Muscle of back (tissue), 11 donors: Measurements from ENCODE around the gene KAZN. TPM values are rescaled to one million over a fixed set of nuclear protein-coding genes. Genes with fewer than 3 reads are reported as not detected.
A peak's percentile ranks its signal among the peaks of the same experiment; 100 is the strongest.

Experiments
- DNase-seq, 3 donors: peaks; one replicate each; pipeline versions ENCODE4 v3.0.0 to v3.0.0-alpha.2; 2013
- polyA plus RNA-seq, 10 donors: library from polyadenylated mRNA; unstranded; fragments of 120-200 nt; gene quantifications; one replicate each; pipeline ENCODE4 v1.2.1, GENCODE V29; 2013; ENCODE audit not compliant: insufficient read length in 10 of 10

The KAZN gene
- polyA plus RNA-seq, 10 donors, result 10.8 to 16.9 (median 13.7) TPM

DNA sequence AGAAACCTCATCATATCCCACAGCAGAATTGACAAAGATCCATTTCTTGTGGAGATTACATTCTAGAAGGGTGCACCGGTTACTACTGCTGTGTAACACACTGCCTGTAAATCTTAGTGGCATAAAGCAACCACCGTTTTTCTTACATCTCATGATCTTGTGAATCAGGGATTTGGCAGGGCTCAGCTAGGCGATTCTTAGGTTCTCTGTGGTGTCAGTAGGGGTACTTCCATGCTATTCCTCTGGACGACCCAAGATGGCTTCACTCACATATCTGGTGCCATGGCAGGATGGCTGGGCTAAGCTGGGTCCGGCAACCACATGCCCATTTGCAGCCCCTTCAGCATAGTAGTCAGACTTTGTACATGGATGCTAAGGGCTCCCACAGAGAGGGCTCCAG lies 375.3 kb downstream of the KAZN start:
- DNase-seq, result no peak

DNA sequence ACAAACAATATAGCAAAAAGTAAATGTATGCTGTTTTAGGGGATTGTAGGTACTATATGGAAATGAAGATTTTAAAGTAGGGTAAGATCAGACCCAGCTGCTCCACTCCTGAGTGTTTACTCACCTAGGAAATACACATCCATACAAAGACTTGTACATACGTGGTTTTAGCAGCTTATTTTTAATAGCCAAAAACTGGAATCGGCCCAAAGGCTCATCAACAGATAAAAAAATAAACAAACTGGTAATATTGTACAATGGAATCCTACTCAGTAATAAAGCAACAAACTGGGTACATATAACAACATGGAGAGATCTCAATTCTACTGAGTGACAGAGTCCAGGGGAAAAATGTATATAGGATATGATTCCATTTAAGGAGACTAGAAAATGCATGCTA lies 375.9 kb downstream of the KAZN start:
- DNase-seq, result no peak

DNA sequence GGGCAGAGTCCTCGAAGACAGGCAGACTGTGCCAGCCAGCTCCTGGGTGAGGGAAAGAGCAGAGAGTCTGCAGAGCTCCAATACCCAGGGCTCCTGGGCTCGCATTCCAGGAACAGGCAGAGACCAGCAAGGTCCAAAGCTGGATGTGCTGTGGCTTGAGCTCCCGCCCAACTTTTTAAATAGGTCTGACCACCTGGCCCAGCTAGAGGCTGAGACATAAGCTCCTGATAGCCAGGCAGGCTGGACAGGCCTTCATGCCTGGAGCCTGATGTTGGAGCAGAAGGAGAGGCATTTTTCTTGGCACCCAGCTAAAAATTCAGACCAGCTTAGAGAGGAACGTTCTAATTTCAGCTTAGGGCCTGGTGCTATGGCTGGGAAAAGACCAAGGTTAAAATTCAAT lies 376.6 kb downstream of the KAZN start:
- no peak for DNase-seq

DNA sequence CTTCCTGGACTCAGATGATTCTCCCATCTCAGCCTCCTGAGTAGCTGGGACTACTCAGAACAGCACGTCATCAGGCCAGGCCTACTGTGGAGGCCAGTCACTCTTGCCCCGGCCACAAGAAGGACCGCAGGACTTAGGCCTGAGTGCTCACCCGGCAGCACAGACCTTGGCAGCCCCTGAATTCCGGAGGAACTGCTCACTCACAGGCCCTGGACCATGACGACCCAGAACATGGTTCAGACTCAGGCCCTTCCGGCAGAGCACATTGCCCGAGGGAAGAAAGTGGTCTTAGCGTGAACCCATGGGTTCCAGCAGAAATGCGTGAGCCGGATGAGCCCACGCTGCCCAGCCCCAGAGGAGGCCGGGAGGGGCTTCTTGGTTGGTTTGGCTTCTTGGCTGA lies 377.8 kb downstream of the KAZN start:
- no peak for DNase-seq

DNA sequence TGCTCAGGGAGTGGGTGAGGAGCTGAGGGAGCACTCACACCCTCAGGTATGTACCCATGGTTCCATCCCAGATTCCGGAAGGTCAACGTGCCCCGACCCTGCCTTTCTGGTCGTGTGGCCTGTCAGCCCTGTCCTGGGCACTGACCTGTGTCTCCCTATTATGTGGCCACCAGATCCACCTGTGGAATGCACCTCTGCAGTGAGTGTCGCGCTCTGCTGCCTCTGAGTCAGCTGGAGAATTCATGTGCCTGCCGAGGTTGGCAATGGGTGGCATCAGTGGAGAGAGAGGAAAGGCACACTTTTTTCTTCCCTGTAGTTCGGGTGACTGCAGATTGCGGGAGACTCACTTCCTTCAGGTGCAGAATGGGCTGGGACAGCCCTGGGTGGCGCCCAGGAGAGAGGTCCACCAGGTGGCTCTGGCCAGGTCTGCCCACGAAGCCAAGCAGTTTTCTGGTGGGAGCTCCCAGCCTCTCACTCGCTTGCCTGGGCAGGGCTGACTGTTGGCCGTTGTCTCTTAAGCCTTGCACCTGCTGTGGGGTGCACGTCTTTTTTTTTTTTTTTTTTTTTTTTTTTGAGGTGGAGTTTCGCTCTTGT lies 378.9 kb downstream of the KAZN start:
- no peak for DNase-seq

DNA sequence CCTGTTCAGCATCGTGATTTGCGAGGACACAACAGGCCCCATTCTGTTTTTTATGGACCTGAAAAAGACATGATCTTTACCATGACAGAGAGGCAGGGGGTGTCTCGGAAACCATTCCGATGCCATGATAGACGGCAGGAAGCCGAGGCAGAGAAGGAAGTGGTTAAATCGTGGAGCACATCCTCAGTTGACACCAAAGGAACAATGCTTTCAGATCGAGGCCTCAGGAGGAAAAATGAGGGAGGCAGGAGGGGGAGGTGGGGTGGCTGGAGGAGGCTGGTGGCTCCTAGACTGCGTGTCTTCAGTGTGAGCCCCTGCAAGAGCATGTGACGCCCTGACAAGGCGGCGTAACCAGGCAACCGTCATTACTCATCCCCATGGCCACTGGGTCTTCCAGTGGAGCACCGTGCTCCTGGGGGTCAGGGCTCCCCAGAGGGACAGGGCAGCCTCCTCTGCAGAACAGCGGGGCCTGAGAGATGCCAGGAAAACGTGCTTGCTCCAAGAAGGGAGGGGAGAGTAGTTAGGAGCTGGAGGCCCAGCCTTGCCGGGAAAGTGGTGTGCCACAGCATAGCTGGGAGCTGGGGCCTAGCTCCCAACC lies 382.2 kb downstream of the KAZN start:
- DNase-seq, result no peak

DNA sequence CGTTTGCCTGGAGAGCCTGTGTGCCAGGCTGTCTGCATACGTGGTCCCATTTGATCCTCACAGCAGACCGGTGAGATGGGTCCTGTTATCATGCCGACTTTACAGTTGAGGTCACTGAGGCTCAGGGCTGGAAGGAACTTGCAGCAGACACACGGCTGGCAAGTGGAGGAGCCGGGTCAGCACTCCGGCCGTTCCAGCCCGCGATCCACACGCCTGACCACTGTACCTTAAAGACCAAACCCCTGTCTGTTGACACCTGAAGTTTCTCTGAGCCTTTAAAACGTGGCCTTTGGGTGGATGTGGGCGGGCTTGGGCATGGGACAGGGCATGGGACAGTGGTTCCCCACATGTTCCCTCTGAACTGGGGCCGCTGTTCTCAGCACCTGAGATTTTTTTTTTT lies 383.5 kb downstream of the KAZN start:
- DNase-seq, result no peak

DNA sequence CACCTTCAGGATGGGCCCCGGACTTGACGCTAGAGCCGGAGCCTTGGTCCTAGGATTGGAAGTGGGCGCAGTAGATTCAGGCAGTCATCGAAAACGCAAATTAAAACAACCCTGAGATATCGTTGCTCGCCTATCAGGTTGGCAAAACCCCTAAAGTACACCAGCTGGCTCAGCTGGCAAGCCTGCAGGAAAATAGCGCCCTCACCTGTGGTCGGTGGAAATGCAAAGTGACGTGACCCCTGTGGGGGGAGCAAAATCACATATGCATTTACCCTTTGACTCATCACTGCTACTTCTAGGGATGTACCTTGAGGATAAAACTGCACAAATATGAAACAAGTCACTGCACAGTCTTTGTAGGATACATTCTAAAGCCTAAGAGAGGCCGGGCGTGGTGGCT lies 384.8 kb downstream of the KAZN start:
- DNase-seq, result no peak

DNA sequence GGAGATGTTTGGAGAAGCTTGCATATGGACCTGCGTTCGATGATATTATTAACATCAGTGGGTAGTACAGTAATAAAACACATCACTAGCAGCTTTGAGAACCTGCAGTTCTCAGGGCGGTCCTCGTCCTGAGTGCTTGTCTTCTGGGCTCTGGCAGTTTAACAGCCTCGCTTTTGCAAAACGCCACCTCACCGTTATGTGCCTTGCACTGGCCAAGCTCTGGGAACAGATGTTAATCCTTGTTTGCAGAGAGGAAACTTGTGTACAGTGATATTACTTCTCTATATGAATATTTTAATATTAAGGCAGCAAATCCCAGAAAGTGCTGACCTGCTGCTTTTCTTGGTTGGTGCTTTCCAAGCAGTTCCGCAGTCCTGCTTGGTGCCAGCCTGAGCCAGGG lies 387.7 kb downstream of the KAZN start:
- peak in 1 of 3 donors; percentile 38 for DNase-seq

DNA sequence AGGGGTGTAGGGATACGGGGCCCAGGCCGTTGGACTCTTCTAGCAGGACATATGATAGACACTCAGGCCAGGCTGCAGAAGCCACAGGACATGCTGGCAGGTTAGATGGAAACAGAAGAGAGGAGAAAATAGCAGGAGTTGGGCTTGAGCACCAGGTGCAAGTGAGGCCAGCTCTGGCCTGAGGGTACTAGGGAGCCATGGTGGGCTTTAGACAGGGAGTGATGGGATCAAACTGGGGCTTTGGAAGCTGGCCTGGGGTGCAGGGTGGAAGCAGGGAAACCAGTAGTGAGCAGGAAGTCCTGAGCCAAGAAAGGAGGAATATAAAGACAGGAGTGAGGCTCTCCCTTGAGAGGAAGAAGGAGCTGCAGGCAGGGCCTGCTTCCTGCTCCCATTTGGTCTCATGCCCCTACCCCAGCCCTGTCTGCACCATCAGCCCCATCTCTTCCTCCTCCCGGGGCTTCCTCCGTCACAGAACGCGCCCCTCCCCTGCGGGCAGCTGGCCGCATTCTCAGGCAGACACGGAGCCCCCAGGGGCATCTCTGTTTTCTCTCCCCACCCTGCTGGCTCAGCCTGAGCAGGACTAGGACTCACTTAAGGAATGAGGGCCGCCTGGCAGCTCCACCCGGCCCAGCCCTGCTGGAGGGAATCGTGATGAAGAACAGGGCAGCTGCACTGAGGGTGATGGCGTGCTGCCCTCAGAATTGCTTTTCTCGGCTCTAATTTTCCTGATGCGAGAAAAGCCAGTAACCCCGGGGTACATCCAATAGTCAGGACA lies 389.5 kb downstream of the KAZN start:
- DNase-seq, result peak; percentile 62 to 84 (median 63)

DNA sequence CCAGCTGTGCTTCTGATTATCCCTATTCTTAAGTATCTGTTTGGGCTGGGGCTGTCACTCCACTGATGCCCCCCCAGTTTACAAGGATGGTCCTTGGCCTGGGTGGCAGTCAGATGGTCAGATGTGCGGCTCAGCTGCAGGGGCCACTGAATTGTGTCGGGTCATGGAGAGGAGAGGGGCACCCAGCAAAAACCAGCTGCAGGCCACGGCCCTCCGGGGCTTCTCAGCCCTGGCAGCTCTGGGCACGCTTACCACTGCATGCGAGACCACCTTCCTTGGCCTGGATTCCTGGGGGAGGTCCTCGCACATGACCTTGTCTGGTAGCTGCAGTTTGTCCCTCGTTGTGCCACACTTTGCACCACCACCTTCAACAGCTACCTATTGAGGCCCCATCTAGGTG lies 390.2 kb downstream of the KAZN start:
- no peak for DNase-seq

DNA sequence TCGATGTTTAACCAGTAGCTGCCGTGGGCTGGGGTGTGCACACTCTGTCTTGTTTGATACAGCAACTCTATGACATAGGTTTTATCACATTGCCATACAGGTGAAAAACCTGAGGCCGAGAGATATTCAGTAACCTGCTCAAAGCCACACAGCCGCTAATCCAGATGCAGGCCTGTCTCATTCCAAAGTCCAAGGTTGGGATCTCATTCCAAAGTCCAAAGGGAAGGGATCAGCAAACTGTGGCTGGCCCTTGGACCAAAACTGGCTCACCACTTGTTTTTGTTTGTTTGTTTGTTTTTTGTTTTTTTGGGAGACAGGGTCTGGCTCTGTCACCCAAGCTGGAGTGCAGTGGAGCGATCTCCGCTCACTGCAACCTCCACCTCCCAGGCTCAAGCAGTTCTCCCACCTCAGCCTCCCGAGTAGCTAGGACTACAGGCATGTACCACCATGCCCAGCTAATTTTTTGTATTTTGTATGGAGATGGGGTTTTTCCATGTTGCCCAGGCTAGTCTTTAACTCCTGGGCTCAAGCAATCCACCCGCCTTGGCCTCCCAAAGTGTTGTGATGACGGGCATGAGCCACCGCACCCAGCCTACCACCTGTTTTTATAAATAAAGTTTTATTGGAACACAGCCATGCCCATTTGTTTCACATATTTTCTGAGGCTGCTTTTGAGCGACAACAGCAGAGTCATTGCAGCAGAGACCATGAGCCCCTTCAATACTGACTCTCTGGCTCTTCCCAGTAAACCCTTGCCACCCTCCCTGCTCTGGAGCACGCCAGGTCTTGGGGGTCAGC lies 391.6 kb downstream of the KAZN start:
- DNase-seq, result no peak

DNA sequence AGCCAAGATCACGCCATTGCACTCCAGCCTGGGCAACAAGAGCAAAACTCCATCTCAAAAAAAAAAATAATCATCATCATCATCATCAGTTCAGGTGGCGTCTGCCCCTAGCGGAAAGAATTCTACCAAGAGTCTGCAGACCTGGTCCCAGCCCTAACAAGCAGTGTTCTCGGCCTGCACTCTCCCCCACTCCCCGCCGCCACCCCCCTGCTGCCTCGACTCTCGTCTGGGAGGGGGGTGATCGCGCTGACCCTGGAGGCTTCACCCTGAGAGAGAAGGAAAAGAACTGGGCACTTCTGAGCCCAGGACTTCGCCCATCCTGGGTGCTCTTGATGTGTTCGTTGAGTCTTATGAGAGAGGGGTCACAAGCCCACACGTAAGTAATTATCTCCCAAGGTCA lies 394.9 kb downstream of the KAZN start:
- no peak for DNase-seq

DNA sequence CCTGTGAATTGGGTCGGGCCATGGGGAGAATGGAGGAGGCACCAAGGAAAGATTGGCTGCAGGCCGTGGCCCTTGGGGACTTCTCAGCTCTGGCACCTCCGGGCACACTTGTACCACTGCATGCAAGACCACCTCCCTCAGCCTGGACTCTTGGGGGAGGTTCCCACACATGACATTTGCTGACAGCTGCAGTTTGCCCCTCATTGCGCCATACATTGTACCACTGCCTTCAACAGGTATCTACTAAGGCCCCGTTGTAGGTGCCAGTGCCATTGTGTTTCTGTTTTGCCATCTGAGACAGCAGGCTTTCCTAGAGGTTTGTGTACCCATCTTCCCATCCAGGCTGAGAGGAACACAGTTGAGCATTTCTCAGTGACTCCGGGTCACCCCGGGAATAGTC lies 395.7 kb downstream of the KAZN start:
- DNase-seq, result no peak

DNA sequence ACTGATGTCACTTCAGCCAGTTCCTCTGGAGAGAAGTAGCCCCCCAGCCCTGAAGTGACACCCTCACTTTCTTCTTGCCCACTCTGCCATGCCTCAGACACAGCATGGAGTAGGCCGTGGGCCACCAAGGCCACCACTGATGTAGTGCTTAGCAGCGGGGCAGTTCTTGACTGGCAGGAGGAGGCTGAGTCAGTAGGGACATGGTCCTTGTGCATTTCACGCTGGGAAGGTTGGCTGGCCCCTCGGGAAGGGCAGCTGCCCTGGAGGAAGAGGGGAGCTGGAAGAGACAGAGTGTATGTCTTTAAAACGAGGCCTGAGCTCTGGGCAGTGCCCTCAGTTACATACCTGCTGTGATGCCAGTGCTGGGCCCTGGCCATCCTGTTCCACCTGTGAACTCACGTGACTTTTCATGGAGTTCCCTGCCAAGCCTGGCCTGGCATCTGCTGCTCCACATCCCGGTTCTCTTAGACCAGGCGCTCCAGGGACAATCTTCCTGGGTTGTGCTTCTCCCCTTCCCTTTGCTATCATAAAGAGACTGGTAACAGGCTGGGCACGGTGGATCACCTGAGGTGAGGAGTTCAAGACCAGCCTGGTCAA lies 396.5 kb downstream of the KAZN start:
- DNase-seq, result no peak

DNA sequence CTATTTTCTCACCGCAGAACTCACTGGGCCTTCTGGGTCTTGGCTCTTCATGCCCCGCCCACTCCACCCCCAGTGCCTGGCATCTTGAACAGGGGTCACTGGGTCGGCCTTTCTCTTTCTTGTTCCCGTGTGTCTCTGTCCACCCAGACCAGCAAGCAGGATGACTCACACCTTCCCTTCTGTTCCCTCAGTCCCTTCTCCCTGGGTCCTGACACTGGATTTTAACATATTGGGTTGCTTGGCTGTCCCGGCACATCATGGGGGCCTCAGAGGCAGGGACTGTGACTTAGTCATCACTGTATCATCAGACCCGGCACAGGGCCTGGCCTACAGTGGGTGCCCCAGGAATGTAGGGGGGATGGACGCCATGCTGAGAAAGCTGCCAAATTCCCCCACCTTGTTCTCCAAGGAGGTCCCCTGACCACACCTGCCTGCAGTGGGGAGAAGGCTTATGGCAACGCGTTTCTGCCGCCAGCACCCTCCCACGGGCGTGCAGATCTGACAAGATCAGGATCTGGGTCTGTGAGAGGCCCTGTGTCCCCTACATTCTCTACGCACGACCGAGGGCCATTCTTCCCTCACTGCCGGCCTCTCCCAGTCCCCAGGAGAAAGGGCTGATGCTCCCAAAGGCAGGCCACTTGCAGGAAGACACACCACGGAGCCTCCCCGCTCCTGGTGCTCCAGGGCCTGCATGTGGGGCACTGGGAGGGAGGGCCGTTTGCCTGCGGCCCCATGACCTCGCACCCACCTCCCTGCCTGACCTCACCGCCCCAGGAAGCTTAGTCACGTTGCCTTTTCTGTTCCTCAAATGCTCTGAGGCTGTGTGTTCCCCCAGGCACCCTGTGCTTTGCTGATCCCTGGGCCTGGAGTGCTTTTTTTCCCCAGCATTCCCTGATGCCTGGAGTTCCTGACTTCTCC lies 397.9 kb downstream of the KAZN start:
- DNase-seq, result peak in 1 of 3 donors; percentile 46

DNA sequence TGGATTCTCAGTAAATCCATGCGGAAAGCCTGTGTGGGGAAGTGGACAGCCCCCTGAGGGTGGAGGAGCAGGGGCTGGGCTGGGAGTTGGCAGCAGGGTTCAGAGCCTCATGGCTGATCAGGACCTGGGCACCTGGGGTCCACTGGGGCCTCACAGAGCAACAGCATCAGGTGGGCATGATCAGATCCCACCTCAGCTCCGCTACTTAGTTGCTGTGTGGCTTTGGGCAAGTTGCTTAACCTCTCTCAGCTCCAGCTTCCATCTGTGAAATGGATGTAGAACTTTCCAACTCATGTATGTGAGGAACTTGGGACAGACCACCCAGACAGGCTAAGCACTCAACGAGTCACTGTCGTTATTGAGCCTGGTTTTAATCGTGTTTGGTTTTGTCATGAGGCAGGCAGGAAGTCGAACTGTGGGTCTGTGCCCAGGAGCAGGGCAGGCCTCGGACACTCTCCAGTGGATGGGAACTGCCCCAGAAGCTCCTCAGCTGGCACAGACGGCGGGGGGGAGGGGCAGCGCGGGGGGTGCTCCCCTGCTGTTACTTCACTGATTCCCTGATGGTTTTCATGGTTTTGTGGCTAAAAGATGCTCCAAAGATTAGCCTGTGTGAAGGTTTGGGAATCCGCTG lies 399.3 kb downstream of the KAZN start:
- DNase-seq, result no peak

DNA sequence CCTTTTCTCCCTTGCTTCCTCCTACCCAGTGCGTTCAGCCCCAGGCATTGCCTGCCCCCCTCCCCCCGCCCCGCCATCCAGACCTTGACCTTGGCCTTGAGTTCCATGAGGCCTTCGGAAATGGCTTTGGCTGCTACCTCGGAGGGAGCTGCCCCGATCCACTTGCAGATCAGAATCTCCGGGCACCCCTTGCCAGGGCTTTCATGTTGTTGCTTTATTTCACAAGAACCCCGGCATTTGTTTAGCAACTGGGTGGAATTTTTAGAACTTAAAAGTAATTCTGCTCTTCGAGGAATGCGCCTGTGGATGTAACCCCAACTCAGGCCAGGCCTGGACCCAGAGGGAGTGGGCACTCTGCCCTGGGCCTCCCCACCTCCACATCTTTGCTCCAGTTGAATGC lies 401.0 kb downstream of the KAZN start:
- no peak for DNase-seq

DNA sequence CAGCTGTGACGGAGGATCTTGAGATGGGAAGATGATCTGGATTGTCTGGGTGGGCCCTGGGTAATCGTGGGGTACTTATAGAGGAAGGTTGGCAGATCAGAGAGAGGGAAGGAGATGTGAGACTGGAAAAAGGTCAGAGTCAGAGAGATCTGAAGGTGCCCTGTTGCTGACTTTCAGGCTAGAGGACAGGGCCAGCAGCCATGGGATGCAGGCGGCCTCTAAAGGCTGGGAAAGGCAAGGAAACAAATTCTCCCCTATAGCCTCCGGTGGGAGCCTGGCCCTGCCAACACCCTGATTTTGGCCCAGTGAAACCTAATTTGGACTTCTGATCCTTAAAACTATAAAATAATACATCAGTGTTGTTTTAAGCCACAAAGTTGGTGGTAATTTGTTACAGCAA lies 401.5 kb downstream of the KAZN start:
- no peak for DNase-seq

DNA sequence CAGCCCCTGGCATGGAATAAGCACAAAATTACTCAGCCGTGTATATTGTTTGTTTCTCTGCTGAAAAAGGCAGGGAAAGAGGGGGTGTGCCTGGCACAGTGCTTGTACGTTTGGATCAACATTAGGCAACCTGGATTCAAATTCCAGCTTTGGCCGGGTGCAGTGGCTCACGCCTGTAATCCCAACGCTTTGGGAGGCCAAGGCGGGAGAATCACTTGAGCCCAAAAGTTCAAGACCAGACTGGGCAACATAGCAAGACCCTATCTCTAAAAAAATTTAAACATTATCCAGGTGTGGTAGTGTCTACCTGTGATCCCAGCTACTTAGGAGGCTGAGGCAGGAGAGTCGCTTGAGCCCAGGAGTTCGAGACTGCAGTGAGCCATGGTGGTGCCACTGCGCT lies 402.2 kb downstream of the KAZN start:
- no peak for DNase-seq
